Measurements from ENCODE around the gene RIF1.

GRCh38 chr2:151476287-151476686, 66.6 kb downstream of the RIF1 start:
- no peak for TF ChIP-seq CTCF (IDR thresholded peaks at IDR 0.05)
- no peak for TF ChIP-seq MXI1 (IDR thresholded peaks at IDR 0.05; ENCODE audit: low read depth, low read length)
- TF ChIP-seq PBX3 (IDR thresholded peaks at IDR 0.05) = no peak
- TF ChIP-seq TCF12 (IDR thresholded peaks at IDR 0.05) = no peak
- TF ChIP-seq GABPA (IDR thresholded peaks at IDR 0.05; ENCODE audit: low read depth) = no peak
- no peak for TF ChIP-seq SMC3 (IDR thresholded peaks at IDR 0.05; ENCODE audit: low read depth, low read length)
- no peak for TF ChIP-seq RAD21 (IDR thresholded peaks at IDR 0.05; ENCODE audit: low read length)
- no peak for TF ChIP-seq POLR2AphosphoS5 (IDR thresholded peaks at IDR 0.05; ENCODE audit: low read depth, low read length)
